Measurements from ENCODE around the gene ZDHHC23.

- TF ChIP-seq EGR1 (IDR thresholded peaks at IDR 0.05) = no peak
- no peak for TF ChIP-seq CREB1 (IDR thresholded peaks at IDR 0.05; ENCODE audit: low read depth)
- TF ChIP-seq, protein P1, sequence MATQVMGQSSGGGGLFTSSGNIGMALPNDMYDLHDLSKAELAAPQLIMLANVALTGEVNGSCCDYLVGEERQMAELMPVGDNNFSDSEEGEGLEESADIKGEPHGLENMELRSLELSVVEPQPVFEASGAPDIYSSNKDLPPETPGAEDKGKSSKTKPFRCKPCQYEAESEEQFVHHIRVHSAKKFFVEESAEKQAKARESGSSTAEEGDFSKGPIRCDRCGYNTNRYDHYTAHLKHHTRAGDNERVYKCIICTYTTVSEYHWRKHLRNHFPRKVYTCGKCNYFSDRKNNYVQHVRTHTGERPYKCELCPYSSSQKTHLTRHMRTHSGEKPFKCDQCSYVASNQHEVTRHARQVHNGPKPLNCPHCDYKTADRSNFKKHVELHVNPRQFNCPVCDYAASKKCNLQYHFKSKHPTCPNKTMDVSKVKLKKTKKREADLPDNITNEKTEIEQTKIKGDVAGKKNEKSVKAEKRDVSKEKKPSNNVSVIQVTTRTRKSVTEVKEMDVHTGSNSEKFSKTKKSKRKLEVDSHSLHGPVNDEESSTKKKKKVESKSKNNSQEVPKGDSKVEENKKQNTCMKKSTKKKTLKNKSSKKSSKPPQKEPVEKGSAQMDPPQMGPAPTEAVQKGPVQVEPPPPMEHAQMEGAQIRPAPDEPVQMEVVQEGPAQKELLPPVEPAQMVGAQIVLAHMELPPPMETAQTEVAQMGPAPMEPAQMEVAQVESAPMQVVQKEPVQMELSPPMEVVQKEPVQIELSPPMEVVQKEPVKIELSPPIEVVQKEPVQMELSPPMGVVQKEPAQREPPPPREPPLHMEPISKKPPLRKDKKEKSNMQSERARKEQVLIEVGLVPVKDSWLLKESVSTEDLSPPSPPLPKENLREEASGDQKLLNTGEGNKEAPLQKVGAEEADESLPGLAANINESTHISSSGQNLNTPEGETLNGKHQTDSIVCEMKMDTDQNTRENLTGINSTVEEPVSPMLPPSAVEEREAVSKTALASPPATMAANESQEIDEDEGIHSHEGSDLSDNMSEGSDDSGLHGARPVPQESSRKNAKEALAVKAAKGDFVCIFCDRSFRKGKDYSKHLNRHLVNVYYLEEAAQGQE (IDR thresholded peaks at IDR 0.05; ENCODE audit: low read depth) = no peak
- no peak for TF ChIP-seq FOXM1 (IDR thresholded peaks at IDR 0.05; ENCODE audit: borderline replicate concordance, low read depth)
- no peak for TF ChIP-seq TAF1 (IDR thresholded peaks at IDR 0.05; ENCODE audit: low read depth)
- TF ChIP-seq TEAD4 (IDR thresholded peaks at IDR 0.05) = no peak
- TF ChIP-seq, protein P2, sequence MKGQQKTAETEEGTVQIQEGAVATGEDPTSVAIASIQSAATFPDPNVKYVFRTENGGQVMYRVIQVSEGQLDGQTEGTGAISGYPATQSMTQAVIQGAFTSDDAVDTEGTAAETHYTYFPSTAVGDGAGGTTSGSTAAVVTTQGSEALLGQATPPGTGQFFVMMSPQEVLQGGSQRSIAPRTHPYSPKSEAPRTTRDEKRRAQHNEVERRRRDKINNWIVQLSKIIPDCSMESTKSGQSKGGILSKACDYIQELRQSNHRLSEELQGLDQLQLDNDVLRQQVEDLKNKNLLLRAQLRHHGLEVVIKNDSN (IDR thresholded peaks at IDR 0.05) = no peak
- no peak for TF ChIP-seq EP300 (IDR thresholded peaks at IDR 0.05; ENCODE audit: borderline replicate concordance)
- no peak for TF ChIP-seq TCF12 (IDR thresholded peaks at IDR 0.05; ENCODE audit: low read depth)
- TF ChIP-seq ZBTB7A (IDR thresholded peaks at IDR 0.05; ENCODE audit: low read depth) = no peak
- TF ChIP-seq, protein P3, sequence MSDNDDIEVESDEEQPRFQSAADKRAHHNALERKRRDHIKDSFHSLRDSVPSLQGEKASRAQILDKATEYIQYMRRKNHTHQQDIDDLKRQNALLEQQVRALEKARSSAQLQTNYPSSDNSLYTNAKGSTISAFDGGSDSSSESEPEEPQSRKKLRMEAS (IDR thresholded peaks at IDR 0.05) = no peak
- no peak for TF ChIP-seq YY1 (IDR thresholded peaks at IDR 0.05; ENCODE audit: low read depth)
- TF ChIP-seq RAD21 (IDR thresholded peaks at IDR 0.05; ENCODE audit: low read depth) = no peak
These were observed 33.2 kb upstream of the ZDHHC23 start for GRCh38 chr3:113914646-113915045.

All from Ishikawa (cell line).